GM12875 (cell line): ENCODE data around the gene CTNND2.

Source experiments
- H3K4me3 ChIP-seq: one replicate; pipeline ENCODE4 v1.5.1; 2011; ENCODE audit warnings: low read depth, low read length, control low read depth
- CTCF ChIP-seq: IDR thresholded peaks from 2 replicates; pipeline ENCODE4 v1.5.1; 2011; ENCODE audit warnings: low read depth, mild to moderate bottlenecking, control low read depth, inconsistent platforms, low read length, moderate library complexity, borderline replicate concordance; ENCODE audit not compliant: insufficient read depth

The CTNND2 gene

GRCh38 chr5:11692636-11693035 is 211.6 kb downstream of the CTNND2 start:
- no peak for TF ChIP-seq CTCF
- H3K4me3 ChIP-seq, result no peak overlapping the region

- no peak for TF ChIP-seq CTCF
- H3K4me3 ChIP-seq, result no peak overlapping the region
Observed at GRCh38 chr5:11687498-11687897, 216.7 kb downstream of the CTNND2 start.

- H3K4me3 ChIP-seq, result no peak overlapping the region
- TF ChIP-seq CTCF, result no peak
Observed at GRCh38 chr5:11684607-11685006, 219.6 kb downstream of the CTNND2 start.

GRCh38 chr5:11683666-11684065 is 220.6 kb downstream of the CTNND2 start:
- H3K4me3 ChIP-seq, result no peak overlapping the region
- no peak for TF ChIP-seq CTCF

GRCh38 chr5:11681796-11682195 is 222.4 kb downstream of the CTNND2 start:
- H3K4me3 ChIP-seq, result no peak overlapping the region
- TF ChIP-seq CTCF, result no peak

- TF ChIP-seq CTCF, result no peak
- no peak overlapping the region for H3K4me3 ChIP-seq
Observed at GRCh38 chr5:11679676-11680075, 224.6 kb downstream of the CTNND2 start.

GRCh38 chr5:11675184-11675583 is 229.1 kb downstream of the CTNND2 start:
- no peak for TF ChIP-seq CTCF

More at GRCh38 chr5:11675184-11675583, 229.1 kb downstream of the CTNND2 start:
- H3K4me3 ChIP-seq, result no peak overlapping the region
